Suprapubic skin (tissue), 4 donors: ENCODE measurements around the gene IFRD1. TPM values are rescaled to one million over a fixed set of nuclear protein-coding genes. Genes with fewer than 3 reads are reported as not detected.

ENCODE experiments used
- DNase-seq, 2 donors: peaks; one replicate each; pipeline ENCODE4 v3.0.0-alpha.2; 2019; ENCODE audit warnings: low spot score in 2 of 2
- H3K27ac ChIP-seq: fragments of 200-600 bp; sonication (generic); one replicate; pipeline ENCODE4 v1.5.1; 2019
- H3K27me3 ChIP-seq: fragments of 200-600 bp; sonication (generic); one replicate; pipeline ENCODE4 v1.5.1; 2019
- H3K36me3 ChIP-seq: fragments of 200-600 bp; sonication (generic); one replicate; pipeline ENCODE4 v1.5.1; 2019
- H3K4me1 ChIP-seq: fragments of 200-600 bp; sonication (generic); one replicate; pipeline ENCODE4 v1.5.1; 2019
- H3K4me3 ChIP-seq: fragments of 200-600 bp; sonication (generic); one replicate; pipeline ENCODE4 v1.5.1; 2019; ENCODE audit warnings: mild to moderate bottlenecking
- H3K9me3 ChIP-seq: fragments of 200-600 bp; sonication (generic); one replicate; pipeline ENCODE4 v1.5.1; 2019
- EP300 ChIP-seq: sonication (generic); formaldehyde crosslinking; IDR thresholded peaks from one replicate; pipeline ENCODE4 v1.6.1; 2017; ENCODE audit warnings: antibody characterized with exemption
- POLR2A ChIP-seq, 2 donors: fragments of 450-650 bp; IDR thresholded peaks; one replicate each; pipeline ENCODE4 v1.6.1; 2017; ENCODE audit warnings: antibody characterized with exemption in 2 of 2, mild to moderate bottlenecking in 2 of 2, moderate library complexity in 2 of 2
- POLR2AphosphoS5 ChIP-seq, 3 donors: sonication (generic); formaldehyde crosslinking; IDR thresholded peaks; one replicate each; pipeline ENCODE4 v1.6.1; 2017; ENCODE audit warnings: antibody characterized with exemption in 3 of 3
- whole genome bisulfite sequencing: methylation state at CpG from one replicate; pipeline ENCODE4 v1.1.5; 2018; 5-methylcytosine and 5-hydroxymethylcytosine counted together
- total RNA-seq, 4 donors: library from RNA; depleted of rRNA; stranded (reverse); fragments of >200 nt; gene quantifications; one replicate each; pipeline ENCODE4 v1.1.0, GENCODE V29; 2016
- TF ChIP-seq, protein P1 (sequence below), 2 donors: fragments of 200-600 bp in 1 of 2; fragments of 450-650 bp in 1 of 2; sonication (generic) in 1 of 2; IDR thresholded peaks; one replicate each; pipeline ENCODE4 v1.5.1; 2016 to 2019; ENCODE audit warnings: antibody characterized with exemption in 2 of 2, mild to moderate bottlenecking in 1 of 2, moderate library complexity in 1 of 2

The IFRD1 gene
- total RNA-seq, 4 donors from 2014 or later: 30.7 to 81.4 (median 44.6) TPM

DNA sequence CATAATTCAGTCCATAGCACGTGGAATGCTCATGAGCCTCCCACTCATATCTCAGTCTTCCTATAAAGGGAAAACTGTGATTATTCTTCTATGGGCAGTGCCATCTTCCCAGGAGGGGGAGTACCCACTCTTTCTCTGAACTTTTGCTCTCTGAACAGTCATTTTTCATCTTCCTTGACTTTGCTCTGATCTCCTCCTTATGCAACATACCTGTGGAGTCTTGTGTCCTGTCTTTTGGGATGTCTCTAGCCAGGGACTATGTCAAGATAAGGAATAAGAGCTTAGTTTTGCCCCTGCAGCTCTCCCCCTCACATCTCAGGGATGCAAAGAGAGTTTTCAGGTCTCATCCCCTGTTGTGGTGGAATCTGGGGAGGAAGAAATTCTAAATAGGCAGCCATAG, 58.1 kb downstream of the IFRD1 start:
- H3K4me3 ChIP-seq: no peak overlapping the region
- TF ChIP-seq EP300: no peak
- TF ChIP-seq POLR2A (IDR thresholded peaks at IDR 0.05): no peak
- no peak for TF ChIP-seq POLR2AphosphoS5 (IDR thresholded peaks at IDR 0.05)
- TF ChIP-seq, protein P1, sequence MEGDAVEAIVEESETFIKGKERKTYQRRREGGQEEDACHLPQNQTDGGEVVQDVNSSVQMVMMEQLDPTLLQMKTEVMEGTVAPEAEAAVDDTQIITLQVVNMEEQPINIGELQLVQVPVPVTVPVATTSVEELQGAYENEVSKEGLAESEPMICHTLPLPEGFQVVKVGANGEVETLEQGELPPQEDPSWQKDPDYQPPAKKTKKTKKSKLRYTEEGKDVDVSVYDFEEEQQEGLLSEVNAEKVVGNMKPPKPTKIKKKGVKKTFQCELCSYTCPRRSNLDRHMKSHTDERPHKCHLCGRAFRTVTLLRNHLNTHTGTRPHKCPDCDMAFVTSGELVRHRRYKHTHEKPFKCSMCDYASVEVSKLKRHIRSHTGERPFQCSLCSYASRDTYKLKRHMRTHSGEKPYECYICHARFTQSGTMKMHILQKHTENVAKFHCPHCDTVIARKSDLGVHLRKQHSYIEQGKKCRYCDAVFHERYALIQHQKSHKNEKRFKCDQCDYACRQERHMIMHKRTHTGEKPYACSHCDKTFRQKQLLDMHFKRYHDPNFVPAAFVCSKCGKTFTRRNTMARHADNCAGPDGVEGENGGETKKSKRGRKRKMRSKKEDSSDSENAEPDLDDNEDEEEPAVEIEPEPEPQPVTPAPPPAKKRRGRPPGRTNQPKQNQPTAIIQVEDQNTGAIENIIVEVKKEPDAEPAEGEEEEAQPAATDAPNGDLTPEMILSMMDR (IDR thresholded peaks at IDR 0.05): no peak
- DNase-seq: no peak
- WGBS: 94% methylated on average over 1 of the region's 1 CpG
- H3K27ac ChIP-seq: no peak overlapping the region
- no peaks in the 10 kb centered on the region for H3K36me3 ChIP-seq
- H3K4me1 ChIP-seq: peaks cover 5% of the 10 kb centered on the region
- no peaks in the 10 kb centered on the region for H3K9me3 ChIP-seq
- no peaks in the 10 kb centered on the region for H3K27me3 ChIP-seq

DNA sequence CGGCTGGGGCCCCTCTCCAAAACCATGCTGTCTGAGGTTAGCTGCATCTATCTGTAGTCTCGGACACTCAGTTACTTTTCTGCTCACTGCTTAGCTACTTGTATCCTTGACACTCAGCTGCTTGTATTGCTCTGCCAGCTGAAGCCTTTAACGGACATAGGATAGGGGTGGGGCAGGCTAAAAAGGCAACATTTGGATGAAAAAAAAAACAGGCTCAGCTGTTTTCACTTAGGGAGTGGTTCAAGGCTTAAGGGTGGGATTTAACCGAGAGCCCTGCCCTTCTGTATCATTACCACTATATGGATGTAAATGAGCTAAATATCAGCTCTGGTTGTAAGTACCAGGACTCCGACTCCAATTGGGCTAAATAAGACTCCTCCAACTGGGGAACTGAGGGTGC, 59.1 kb downstream of the IFRD1 start:
- Histone ChIP-seq H3K27ac (no peak overlapping the region), H3K9me3 (no peaks in the 10 kb centered on the region), H3K36me3 (no peaks in the 10 kb centered on the region), H3K27me3 (no peaks in the 10 kb centered on the region), H3K4me1 (peaks cover 5% of the 10 kb centered on the region), H3K4me3 (no peak overlapping the region)
- DNase-seq: no peak
- no peak for TF ChIP-seq EP300
- TF ChIP-seq, protein P1 (IDR thresholded peaks at IDR 0.05): no peak
- no peak for TF ChIP-seq POLR2AphosphoS5 (IDR thresholded peaks at IDR 0.05)
- TF ChIP-seq POLR2A (IDR thresholded peaks at IDR 0.05): no peak
- WGBS: 77% methylated on average over 5 of the region's 5 CpGs

DNA sequence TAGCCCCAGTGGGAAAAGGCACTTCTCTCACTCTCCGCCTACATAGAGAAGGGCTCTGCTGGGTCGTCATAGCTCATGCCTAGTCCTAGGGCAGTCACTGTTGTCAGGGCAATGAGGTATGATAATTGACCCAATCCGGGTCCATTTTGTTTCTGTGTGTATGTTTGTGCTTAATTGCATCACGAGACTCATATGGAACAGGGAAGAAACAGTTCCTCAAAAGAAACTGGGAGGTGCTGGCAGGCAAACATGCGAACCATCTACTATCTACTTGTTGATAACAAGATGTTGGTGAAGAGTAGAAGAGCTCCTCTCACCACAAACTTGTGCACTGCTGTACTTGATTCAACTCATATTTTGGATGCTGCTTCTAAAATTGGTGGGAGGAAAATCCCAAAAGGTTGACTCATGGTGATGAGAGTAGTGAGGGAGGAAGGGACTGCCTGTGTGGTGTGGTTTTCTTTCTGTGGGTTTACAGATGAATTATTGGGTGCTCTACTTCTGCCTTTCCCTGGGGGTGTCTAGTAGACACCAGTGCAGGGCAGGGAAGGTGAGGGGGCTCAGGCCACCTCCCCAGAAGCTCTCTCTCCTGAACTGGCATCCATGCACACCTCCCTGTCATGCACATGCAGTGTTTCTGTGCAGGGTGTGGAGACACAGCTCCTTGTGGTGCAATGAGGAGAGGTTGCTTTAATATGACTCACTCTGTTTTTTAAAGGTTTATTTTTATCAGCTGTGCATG, 59.9 kb downstream of the IFRD1 start:
- Histone ChIP-seq H3K4me3 (no peak overlapping the region), H3K27ac (no peak overlapping the region), H3K9me3 (no peaks in the 10 kb centered on the region), H3K27me3 (no peaks in the 10 kb centered on the region), H3K36me3 (no peaks in the 10 kb centered on the region), H3K4me1 (peaks cover 5% of the 10 kb centered on the region)
- TF ChIP-seq POLR2A (IDR thresholded peaks at IDR 0.05): no peak
- TF ChIP-seq POLR2AphosphoS5 (IDR thresholded peaks at IDR 0.05): no peak
- TF ChIP-seq EP300: no peak
- TF ChIP-seq, protein P1 (IDR thresholded peaks at IDR 0.05): no peak
- WGBS: 58% methylated on average over 5 of the region's 5 CpGs
- no peak for DNase-seq

DNA sequence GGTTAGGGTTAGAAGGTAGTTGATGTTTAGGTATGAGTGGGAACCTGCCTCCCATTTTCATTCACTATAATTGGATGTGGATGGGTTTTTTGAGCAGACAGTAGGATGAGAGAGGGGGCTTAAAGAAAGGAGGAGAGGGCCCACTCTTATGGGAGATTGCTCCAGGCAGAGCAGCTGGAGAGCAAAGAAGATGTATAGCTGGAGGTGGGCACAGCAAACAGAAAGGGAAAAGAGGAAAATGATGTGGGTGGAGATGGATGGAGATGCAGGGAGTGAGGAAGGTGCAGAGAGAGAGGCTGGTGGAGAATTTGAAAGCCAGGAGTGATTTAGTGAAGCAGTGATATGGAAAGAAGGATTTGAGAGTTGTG, 60.5 kb downstream of the IFRD1 start:
- no peaks in the 10 kb centered on the region for H3K27me3 ChIP-seq
- peaks cover 5% of the 10 kb centered on the region for H3K4me1 ChIP-seq
- no peaks in the 10 kb centered on the region for H3K36me3 ChIP-seq
- no peaks in the 10 kb centered on the region for H3K9me3 ChIP-seq
- H3K4me3 ChIP-seq: no peak overlapping the region
- TF ChIP-seq EP300: no peak
- TF ChIP-seq POLR2AphosphoS5 (IDR thresholded peaks at IDR 0.05): no peak
- TF ChIP-seq, protein P1 (IDR thresholded peaks at IDR 0.05): no peak
- TF ChIP-seq POLR2A (IDR thresholded peaks at IDR 0.05): no peak
- no peak overlapping the region for H3K27ac ChIP-seq
- DNase-seq: no peak

DNA sequence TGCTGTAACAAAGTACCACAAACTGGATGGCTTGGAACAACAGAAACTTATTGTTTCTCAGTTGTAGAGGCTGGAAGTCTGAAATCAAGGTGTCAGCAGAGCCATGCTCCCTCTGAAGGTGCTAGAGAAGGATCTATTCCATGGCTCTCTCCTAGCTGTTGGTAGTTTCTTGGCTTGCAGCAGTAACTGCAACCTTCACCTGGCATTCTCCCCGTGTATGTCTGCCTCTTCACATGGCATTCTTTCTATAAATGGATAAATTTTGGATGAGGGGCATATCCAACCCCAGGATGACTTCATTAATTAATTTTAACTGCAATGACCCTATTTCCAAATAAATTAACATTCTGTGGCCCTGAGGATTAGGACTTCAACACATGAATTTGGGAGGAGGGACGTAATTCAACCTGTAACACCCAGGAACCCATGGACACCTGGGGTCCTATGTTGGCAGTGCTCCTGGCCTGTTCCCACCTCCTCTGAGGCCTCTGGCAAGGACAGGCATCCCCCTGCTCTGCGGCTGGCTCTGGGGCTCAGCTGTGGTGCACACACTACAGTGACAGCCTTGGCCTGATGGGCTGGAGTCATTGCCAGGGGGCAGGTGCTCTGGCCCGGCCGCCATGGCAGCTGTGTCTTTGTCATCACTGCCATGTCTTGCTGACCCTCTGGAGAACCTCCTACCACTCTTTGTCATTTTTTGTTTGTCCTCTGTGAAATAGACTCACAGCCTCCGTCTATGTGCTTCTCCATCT, 61.4 kb downstream of the IFRD1 start:
- DNase-seq: no peak
- Histone ChIP-seq H3K27ac (no peak overlapping the region), H3K27me3 (no peaks in the 10 kb centered on the region), H3K4me3 (no peak overlapping the region), H3K36me3 (no peaks in the 10 kb centered on the region), H3K4me1 (peaks cover 5% of the 10 kb centered on the region), H3K9me3 (no peaks in the 10 kb centered on the region)
- WGBS: 90% methylated on average over 6 of the region's 6 CpGs
- TF ChIP-seq, protein P1 (IDR thresholded peaks at IDR 0.05): no peak
- TF ChIP-seq EP300 (no peak), POLR2AphosphoS5 (IDR thresholded peaks at IDR 0.05) (no peak), POLR2A (IDR thresholded peaks at IDR 0.05) (no peak)
